GM12878 (cell line): ENCODE measurements around the gene GNAO1. TPM values are rescaled to one million over a fixed set of nuclear protein-coding genes. Genes with fewer than 3 reads are reported as not detected.

Experiments used
- ATAC-seq: fragments of 200-7000 bp; cut with Tn5 transposase; 3 replicates; pipeline ENCODE4 v1.9.1; 2020; ENCODE audit warnings: mild to moderate bottlenecking, moderate library complexity
- BruUV-seq: library from RNA; stranded (reverse); fragments of 400-500 nt; replicated peaks from 2 replicates; lab custom pipeline; 2021; lab: Mats Ljungman, UMichigan
- CTCF ChIA-PET: fragments of 300-600 bp; sonication (Branson Sonifier 250); formaldehyde crosslinking; extraction: SDS; loops from one replicate; lab custom pipeline; 2021; ENCODE audit warnings: inconsistent platforms; lab: Yijun Ruan, JAX
- POLR2A ChIA-PET: fragments of 350-600 bp; formaldehyde crosslinking; extraction: SDS; loops from one replicate; lab custom pipeline; 2021; ENCODE audit warnings: inconsistent platforms; lab: Charles Lee
- RAD21 ChIA-PET: fragments of 300-600 bp; sonication (Branson Sonifier 250); formaldehyde crosslinking; loops from one replicate; lab custom pipeline; 2023; ENCODE audit warnings: antibody characterized with exemption; ENCODE audit not compliant: unreplicated experiment; lab: Charles Lee
- SMC1A ChIA-PET: fragments of 300-600 bp; sonication (Branson Sonifier 250); formaldehyde crosslinking; loops from one replicate; lab custom pipeline; 2023; ENCODE audit not compliant: unreplicated experiment, uncharacterized antibody; lab: Charles Lee
- DNase-seq: peaks from one replicate; pipeline ENCODE4 v3.0.0-alpha.2; 2011; ENCODE audit warnings: low read depth, low spot score
- FAIRE-seq: peaks from 3 replicates; lab custom pipeline; 2011; peaks lifted over from hg19 to GRCh38; lab: Jason Lieb, UNC
- H2AFZ ChIP-seq: 2 replicates; pipeline ENCODE4 v1.6.0; 2011; ENCODE audit warnings: low read depth, low read length, control low read depth; ENCODE audit not compliant: control insufficient read depth
- H3K27ac ChIP-seq: 2 replicates; pipeline ENCODE4 v1.5.1; 2011; ENCODE audit warnings: control low read depth; ENCODE audit not compliant: control insufficient read depth, insufficient read depth
- H3K27me3 ChIP-seq, 2 experiments: replicated peaks in 1 of 2; 2 replicates each; pipeline versions ENCODE4 v1.6.0 to v1.6.1; 2011; ENCODE audit warnings: low read length in 1 of 2; ENCODE audit not compliant: control insufficient read depth in 2 of 2, insufficient read depth in 2 of 2
- H3K36me3 ChIP-seq, 2 experiments: 2 replicates each; pipeline ENCODE4 v1.5.1; 2011; ENCODE audit warnings: low read length in 1 of 2; ENCODE audit not compliant: control insufficient read depth in 2 of 2, insufficient read depth in 2 of 2
- H3K4me1 ChIP-seq: 2 replicates; pipeline ENCODE4 v1.6.1; 2011; ENCODE audit warnings: mild to moderate bottlenecking, low read length, moderate library complexity, mixed read lengths; ENCODE audit not compliant: control insufficient read depth, insufficient read depth
- H3K4me2 ChIP-seq: 2 replicates; pipeline ENCODE4 v1.6.0; 2011; ENCODE audit warnings: control low read depth; ENCODE audit not compliant: control insufficient read depth, insufficient read depth
- H3K4me3 ChIP-seq: fragments of 200-600 bp; sonication (generic); 2 replicates; pipeline ENCODE4 v1.5.1; 2016
- H3K79me2 ChIP-seq: 2 replicates; pipeline ENCODE4 v1.6.0; 2011; ENCODE audit warnings: low read length; ENCODE audit not compliant: control insufficient read depth, insufficient read depth
- H3K9ac ChIP-seq: 2 replicates; pipeline ENCODE4 v1.8.0; 2011; ENCODE audit warnings: low read length, control low read depth, mixed read lengths; ENCODE audit not compliant: control insufficient read depth, insufficient read depth
- H3K9me3 ChIP-seq: replicated peaks from 3 replicates; pipeline ENCODE4 v1.5.1; 2011; ENCODE audit warnings: mild to moderate bottlenecking, low read length; ENCODE audit not compliant: control insufficient read depth, insufficient read depth
- H4K20me1 ChIP-seq: 2 replicates; pipeline ENCODE4 v1.6.0; 2011; ENCODE audit not compliant: control insufficient read depth, insufficient read depth
- ATF2 ChIP-seq: IDR thresholded peaks from 2 replicates; pipeline ENCODE4 v1.6.1; 2012; ENCODE audit warnings: low read length, inconsistent platforms
- ATF7 ChIP-seq: fragments of 450-650 bp; IDR thresholded peaks from 2 replicates; pipeline ENCODE4 v1.6.1; 2016; ENCODE audit warnings: low read depth, mild to moderate bottlenecking
- CEBPZ ChIP-seq: fragments of 150-350 bp; IDR thresholded peaks from 2 replicates; pipeline ENCODE4 v1.6.1; 2016; ENCODE audit warnings: low read depth, low read length
- CHD1 ChIP-seq: IDR thresholded peaks from 2 replicates; pipeline ENCODE4 v1.6.1; 2012; ENCODE audit warnings: low read depth, low read length, improper control_type of control experiment
- EP300 ChIP-seq, 2 experiments: fragments of 150-350 bp in 1 of 2; IDR thresholded peaks; 2 replicates each; pipeline ENCODE4 v1.6.1; 2011 to 2012; ENCODE audit warnings: low read depth in 2 of 2, low read length in 2 of 2, borderline replicate concordance in 1 of 2, improper control_type of control experiment in 1 of 2, inconsistent platforms in 1 of 2; ENCODE audit not compliant: control insufficient read depth in 1 of 2
- FOXM1 ChIP-seq: IDR thresholded peaks from 2 replicates; pipeline ENCODE4 v1.6.1; 2012; ENCODE audit warnings: low read depth, mild to moderate bottlenecking, inconsistent platforms, low read length, moderate library complexity
- IRF5 ChIP-seq: fragments of 450-650 bp; IDR thresholded peaks from 2 replicates; pipeline ENCODE4 v1.6.1; 2017; ENCODE audit warnings: borderline replicate concordance
- JUND ChIP-seq: IDR thresholded peaks from 2 replicates; pipeline ENCODE4 v1.6.1; 2012; ENCODE audit warnings: low read depth, mild to moderate bottlenecking, low read length, improper control_type of control experiment, moderate library complexity
- NKRF ChIP-seq: fragments of 450-650 bp; conservative IDR thresholded peaks from 2 replicates; pipeline ENCODE4 v1.6.1; 2017; ENCODE audit warnings: mild to moderate bottlenecking, moderate library complexity
- POLR2A ChIP-seq: IDR thresholded peaks from 2 replicates; pipeline ENCODE4 v1.6.1; 2011; ENCODE audit warnings: low read depth, mild to moderate bottlenecking, low read length
- TARDBP ChIP-seq: IDR thresholded peaks from 2 replicates; pipeline ENCODE4 v1.6.1; 2016; ENCODE audit warnings: borderline replicate concordance
- TCF12 ChIP-seq: IDR thresholded peaks from 2 replicates; pipeline ENCODE4 v1.6.1; 2011; ENCODE audit warnings: low read depth, mild to moderate bottlenecking, low read length
- ZNF207 ChIP-seq: fragments of 450-650 bp; IDR thresholded peaks from 2 replicates; pipeline ENCODE4 v1.6.1; 2014; ENCODE audit warnings: antibody characterized with exemption, mild to moderate bottlenecking, borderline replicate concordance
- ZNF217 ChIP-seq: fragments of 450-650 bp; IDR thresholded peaks from 2 replicates; pipeline ENCODE4 v1.6.1; 2017; ENCODE audit warnings: antibody characterized with exemption, mild to moderate bottlenecking
- ZNF384 ChIP-seq: IDR thresholded peaks from 2 replicates; pipeline ENCODE4 v1.6.1; 2012; ENCODE audit warnings: low read depth, mild to moderate bottlenecking, low read length, improper control_type of control experiment, borderline replicate concordance
- ZZZ3 ChIP-seq: IDR thresholded peaks from 2 replicates; pipeline ENCODE4 v1.6.1; 2011; ENCODE audit warnings: low read depth; ENCODE audit not compliant: control insufficient read depth, insufficient read length
- WGBS: methylation state at CpG from one replicate; pipeline ENCODE4 v1.1.6; 2016; ENCODE audit warnings: low lambda C conversion rate; ENCODE audit not compliant: insufficient replicate concordance, insufficient coverage; ENCODE audit errors: missing lambda C conversion rate; 5-methylcytosine and 5-hydroxymethylcytosine counted together
- in situ Hi-C: fragments of 300-500 bp; cut with MboI; formaldehyde crosslinking; loops from 9 replicates; pipeline ENCODE4 v1.14.3; 2018; ENCODE audit warnings: mixed read lengths
- intact Hi-C: fragments of 100-400 bp; cut with micrococcal nuclease; formaldehyde crosslinking; loops from one replicate; pipeline ENCODE4 v1.14.2; 2022; ENCODE audit not compliant: unreplicated experiment
- polyA plus RNA-seq, 11 experiments: library from polyadenylated mRNA; depleted of rRNA in 4 of 11; unstranded in 6 of 11; stranded (reverse) in 5 of 11; fragments of >200 nt; fragmentation: Nextera tagmentation in 4 of 11; fragmentation: Illumina TruSeq in 1 of 11; extraction: Ambion mirVana in 4 of 11; extraction: Trizol in 1 of 11; gene quantifications; 1 replicate in 1 of 11; 2 replicates in 10 of 11; pipeline versions ENCODE4 v1.2.1 to v1.2.3, GENCODE V29; 2011 to 2016; ENCODE audit warnings: inconsistent platforms in 2 of 11, missing spikeins in 2 of 11, low read depth in 1 of 11
- total RNA-seq, 4 experiments: library from RNA; depleted of rRNA in 3 of 4; stranded (reverse); fragments of >200 nt in 3 of 4; fragmentation: Illumina TruSeq in 1 of 4; extraction: Trizol in 1 of 4; gene quantifications; 2 replicates each; pipeline versions ENCODE4 v1.2.1 to v1.2.3, GENCODE V29; 2013 to 2021

The GNAO1 gene
- total and polyA plus RNA-seq, 10 of the 15 experiments (the other 5 are each of a cell fraction or from before 2014, with no cell fraction given): 0.05 to 0.28 (median 0.14) TPM; not detected in 6

- WGBS: 38% methylated on average over 9 of the region's 9 CpGs
- Histone ChIP-seq H3K4me2 (no peak overlapping the region), H3K36me3 (no peaks in the 10 kb centered on the region), H4K20me1 (no peaks in the 10 kb centered on the region), H3K4me1 (no peaks in the 10 kb centered on the region), H3K27ac (no peak overlapping the region), H3K27me3 (peaks cover 0 to 6% of the 10 kb centered on the region in 2 experiments; a peak in 2 of 4 replicates), H3K9ac (no peak overlapping the region), H2AFZ (no peak overlapping the region), H3K4me3 (no peak overlapping the region), H3K79me2 (no peaks in the 10 kb centered on the region), H3K9me3 (no peaks in the 10 kb centered on the region)
- POLR2A ChIA-PET: no interaction called here
- BruUV-seq: no TSS peak
- no peak for FAIRE-seq
- SMC1A ChIA-PET: interaction anchor here (1.2 kb wide), 1 partner anchor 475 kb away, joined by 4 read pairs; no protein-coding TSS in a partner anchor
- ATAC-seq: no peak
- RAD21 ChIA-PET: no interaction called here
- CTCF ChIA-PET: no interaction called here
- DNase-seq: no peak
- in situ Hi-C loops: no loop called here
- TF ChIP-seq CHD1 (no peak), IRF5 (no peak), TCF12 (no peak), CEBPZ (no peak), ZNF384 (no peak), NKRF (no peak), FOXM1 (no peak), TARDBP (no peak), ZNF217 (no peak), ATF2 (no peak), EP300 (IDR thresholded peaks at IDR 0.05; ENCODE audit: borderline replicate concordance in 1 of 2, control insufficient read depth in 1 of 2, low read depth in 2 of 2, low read length in 2 of 2) (no peak), POLR2A (no peak), ZZZ3 (no peak), ATF7 (no peak), JUND (no peak), ZNF207 (no peak)
- intact Hi-C loops: no loop called here
Measured at GRCh38 chr16:56226845-56227525, 35.7 kb downstream of the GNAO1 start.
